Astrocyte (in vitro differentiated cells and primary cell): Measurements from ENCODE around the gene BPIFB3. TPM values are rescaled to one million over a fixed set of nuclear protein-coding genes. Genes with fewer than 3 reads are reported as not detected.

ENCODE experiments used
- DNase-seq: peaks from one replicate; pipeline ENCODE4 v3.0.0-alpha.2; 2010; ENCODE audit warnings: low read depth
- FAIRE-seq: peaks from 2 replicates; lab custom pipeline; 2011; peaks lifted over from hg19 to GRCh38; lab: Jason Lieb, UNC
- H2AFZ ChIP-seq: 2 replicates; pipeline ENCODE4 v1.6.0; 2012; ENCODE audit warnings: low read depth, low read length, inconsistent platforms
- H3K27ac ChIP-seq: 2 replicates; pipeline ENCODE4 v1.5.1; 2011; ENCODE audit warnings: low read depth, low read length, inconsistent platforms
- H3K27me3 ChIP-seq: 2 replicates; pipeline ENCODE4 v1.6.0; 2011; ENCODE audit warnings: low read length, inconsistent platforms; ENCODE audit not compliant: insufficient read depth
- H3K36me3 ChIP-seq: 2 replicates; pipeline ENCODE4 v1.5.1; 2011; ENCODE audit warnings: low read length, inconsistent platforms; ENCODE audit not compliant: insufficient read depth
- H3K4me1 ChIP-seq: 2 replicates; pipeline ENCODE4 v1.5.1; 2011; ENCODE audit warnings: low read length, inconsistent platforms; ENCODE audit not compliant: insufficient read depth
- H3K4me2 ChIP-seq: 2 replicates; pipeline ENCODE4 v1.6.0; 2012; ENCODE audit warnings: low read length, inconsistent platforms
- H3K4me3 ChIP-seq: 2 replicates; pipeline ENCODE4 v1.5.1; 2011; ENCODE audit warnings: low read depth, mild to moderate bottlenecking, low read length, inconsistent platforms; ENCODE audit not compliant: insufficient read depth
- H3K79me2 ChIP-seq: 2 replicates; pipeline ENCODE4 v1.6.0; 2012; ENCODE audit warnings: mild to moderate bottlenecking, low read length, inconsistent platforms; ENCODE audit not compliant: insufficient read depth
- H3K9ac ChIP-seq: 2 replicates; pipeline ENCODE4 v1.6.0; 2012; ENCODE audit warnings: mild to moderate bottlenecking, low read length, inconsistent platforms
- H3K9me3 ChIP-seq: 2 replicates; pipeline ENCODE4 v1.5.1; 2012; ENCODE audit warnings: low read depth, mild to moderate bottlenecking, low read length, inconsistent platforms; ENCODE audit not compliant: insufficient read depth
- H4K20me1 ChIP-seq: 2 replicates; pipeline ENCODE4 v1.6.0; 2012; ENCODE audit warnings: low read length, inconsistent platforms; ENCODE audit not compliant: insufficient read depth
- H3K27ac Mint-ChIP-seq: one replicate; pipeline ENCODE4 v1.8.0; 2021; ENCODE audit warnings: mild to moderate bottlenecking, mixed read lengths; ENCODE audit not compliant: unreplicated experiment
- H3K27me3 Mint-ChIP-seq: one replicate; pipeline ENCODE4 v1.8.0; 2021; ENCODE audit warnings: low read depth, mixed read lengths; ENCODE audit not compliant: unreplicated experiment
- H3K36me3 Mint-ChIP-seq: one replicate; pipeline ENCODE4 v1.8.0; 2021; ENCODE audit warnings: low read depth, mixed read lengths; ENCODE audit not compliant: unreplicated experiment
- H3K4me1 Mint-ChIP-seq: one replicate; pipeline ENCODE4 v1.8.0; 2021; ENCODE audit warnings: low read depth, mixed read lengths; ENCODE audit not compliant: unreplicated experiment
- H3K4me3 Mint-ChIP-seq: one replicate; pipeline ENCODE4 v1.8.0; 2021; ENCODE audit warnings: mild to moderate bottlenecking, moderate library complexity, mixed read lengths; ENCODE audit not compliant: unreplicated experiment
- H3K9me3 Mint-ChIP-seq: one replicate; pipeline ENCODE4 v1.8.0; 2021; ENCODE audit warnings: mild to moderate bottlenecking, mixed read lengths; ENCODE audit not compliant: unreplicated experiment
- EZH2 ChIP-seq: IDR thresholded peaks from 2 replicates; pipeline ENCODE4 v1.6.1; 2012; ENCODE audit warnings: mild to moderate bottlenecking, low read length, inconsistent platforms; ENCODE audit not compliant: insufficient read depth
- total RNA-seq: library from RNA; stranded (reverse); gene quantifications from 2 replicates; pipeline ENCODE4 v1.2.1, GENCODE V29; 2021
- TF ChIP-seq, protein P1 (sequence below): IDR thresholded peaks from 2 replicates; pipeline ENCODE4 v1.5.1; 2011; ENCODE audit warnings: low read depth, mild to moderate bottlenecking, inconsistent platforms, low read length, moderate library complexity; ENCODE audit not compliant: insufficient read depth

BPIFB3 gene
- total RNA-seq, 1 donor from 2014 or later: not detected

DNA sequence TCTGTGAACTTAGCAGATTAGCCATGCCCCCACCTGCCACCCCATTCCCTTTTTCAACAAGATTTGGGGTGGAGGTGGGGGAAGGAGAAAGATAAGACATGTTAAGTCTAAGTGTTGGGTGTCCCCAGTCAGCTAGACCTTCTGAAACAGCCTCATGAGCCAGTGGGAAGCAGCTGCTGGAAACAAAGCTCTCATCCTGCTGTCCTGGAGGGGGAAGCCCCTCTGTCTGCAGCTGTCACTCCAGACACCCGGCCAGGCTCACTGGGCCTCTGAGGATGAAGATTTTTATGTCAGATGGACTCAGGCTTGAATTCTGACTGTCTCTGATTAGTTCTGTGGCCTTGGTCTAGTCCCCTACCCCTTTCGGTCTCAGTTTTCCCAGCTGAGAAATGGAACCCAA, 1.1 kb downstream of the BPIFB3 start:
- H3K9me3 Mint-ChIP-seq: no peaks in the 10 kb centered on the region
- H3K4me3 Mint-ChIP-seq: no peak overlapping the region
- Histone ChIP-seq H2AFZ (no peak overlapping the region), H3K4me3 (no peak overlapping the region), H3K36me3 (no peaks in the 10 kb centered on the region), H3K9ac (no peak overlapping the region), H3K9me3 (no peaks in the 10 kb centered on the region), H3K79me2 (no peaks in the 10 kb centered on the region), H3K4me2 (no peak overlapping the region), H3K27me3 (no peaks in the 10 kb centered on the region), H3K27ac (no peak overlapping the region), H3K4me1 (no peaks in the 10 kb centered on the region), H4K20me1 (no peaks in the 10 kb centered on the region)
- peaks cover 36% of the 10 kb centered on the region for H3K27me3 Mint-ChIP-seq
- DNase-seq: no peak
- FAIRE-seq: no peak
- no peaks in the 10 kb centered on the region for H3K36me3 Mint-ChIP-seq
- no peak overlapping the region for H3K27ac Mint-ChIP-seq
- H3K4me1 Mint-ChIP-seq: no peaks in the 10 kb centered on the region
- TF ChIP-seq EZH2: no peak
- TF ChIP-seq, protein P1, sequence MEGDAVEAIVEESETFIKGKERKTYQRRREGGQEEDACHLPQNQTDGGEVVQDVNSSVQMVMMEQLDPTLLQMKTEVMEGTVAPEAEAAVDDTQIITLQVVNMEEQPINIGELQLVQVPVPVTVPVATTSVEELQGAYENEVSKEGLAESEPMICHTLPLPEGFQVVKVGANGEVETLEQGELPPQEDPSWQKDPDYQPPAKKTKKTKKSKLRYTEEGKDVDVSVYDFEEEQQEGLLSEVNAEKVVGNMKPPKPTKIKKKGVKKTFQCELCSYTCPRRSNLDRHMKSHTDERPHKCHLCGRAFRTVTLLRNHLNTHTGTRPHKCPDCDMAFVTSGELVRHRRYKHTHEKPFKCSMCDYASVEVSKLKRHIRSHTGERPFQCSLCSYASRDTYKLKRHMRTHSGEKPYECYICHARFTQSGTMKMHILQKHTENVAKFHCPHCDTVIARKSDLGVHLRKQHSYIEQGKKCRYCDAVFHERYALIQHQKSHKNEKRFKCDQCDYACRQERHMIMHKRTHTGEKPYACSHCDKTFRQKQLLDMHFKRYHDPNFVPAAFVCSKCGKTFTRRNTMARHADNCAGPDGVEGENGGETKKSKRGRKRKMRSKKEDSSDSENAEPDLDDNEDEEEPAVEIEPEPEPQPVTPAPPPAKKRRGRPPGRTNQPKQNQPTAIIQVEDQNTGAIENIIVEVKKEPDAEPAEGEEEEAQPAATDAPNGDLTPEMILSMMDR: no peak

DNA sequence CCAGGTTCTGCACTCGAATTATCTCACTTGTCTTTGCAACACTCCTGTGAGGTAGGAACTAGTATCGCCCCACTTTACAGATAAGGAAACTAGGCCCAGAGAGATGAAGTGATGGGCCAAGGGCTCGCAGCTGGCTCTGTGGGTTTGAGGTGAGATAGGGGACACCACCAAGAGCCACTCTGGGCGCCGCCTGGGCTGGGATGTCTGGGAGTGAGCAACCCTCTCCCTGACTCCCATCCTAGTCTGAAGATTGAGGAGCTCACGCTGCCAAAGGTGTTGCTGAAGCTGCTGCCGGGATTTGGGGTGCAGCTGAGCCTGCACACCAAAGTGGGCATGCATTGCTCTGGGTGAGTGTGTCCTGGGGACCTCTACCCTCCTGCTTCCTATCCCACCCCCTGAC, 5.4 kb downstream of the BPIFB3 start:
- DNase-seq: no peak
- Histone ChIP-seq H3K4me3 (no peak overlapping the region), H2AFZ (no peak overlapping the region), H3K9ac (no peak overlapping the region), H3K4me1 (no peaks in the 10 kb centered on the region), H3K4me2 (no peak overlapping the region), H3K9me3 (no peaks in the 10 kb centered on the region), H3K79me2 (no peaks in the 10 kb centered on the region), H3K27me3 (no peaks in the 10 kb centered on the region), H3K27ac (no peak overlapping the region), H4K20me1 (no peaks in the 10 kb centered on the region), H3K36me3 (no peaks in the 10 kb centered on the region)
- Mint-ChIP-seq H3K27me3 (peaks cover 41% of the 10 kb centered on the region), H3K9me3 (no peaks in the 10 kb centered on the region), H3K27ac (no peak overlapping the region), H3K4me3 (no peak overlapping the region), H3K36me3 (no peaks in the 10 kb centered on the region), H3K4me1 (no peaks in the 10 kb centered on the region)
- FAIRE-seq: no peak
- TF ChIP-seq EZH2: no peak
- TF ChIP-seq, protein P1: no peak

DNA sequence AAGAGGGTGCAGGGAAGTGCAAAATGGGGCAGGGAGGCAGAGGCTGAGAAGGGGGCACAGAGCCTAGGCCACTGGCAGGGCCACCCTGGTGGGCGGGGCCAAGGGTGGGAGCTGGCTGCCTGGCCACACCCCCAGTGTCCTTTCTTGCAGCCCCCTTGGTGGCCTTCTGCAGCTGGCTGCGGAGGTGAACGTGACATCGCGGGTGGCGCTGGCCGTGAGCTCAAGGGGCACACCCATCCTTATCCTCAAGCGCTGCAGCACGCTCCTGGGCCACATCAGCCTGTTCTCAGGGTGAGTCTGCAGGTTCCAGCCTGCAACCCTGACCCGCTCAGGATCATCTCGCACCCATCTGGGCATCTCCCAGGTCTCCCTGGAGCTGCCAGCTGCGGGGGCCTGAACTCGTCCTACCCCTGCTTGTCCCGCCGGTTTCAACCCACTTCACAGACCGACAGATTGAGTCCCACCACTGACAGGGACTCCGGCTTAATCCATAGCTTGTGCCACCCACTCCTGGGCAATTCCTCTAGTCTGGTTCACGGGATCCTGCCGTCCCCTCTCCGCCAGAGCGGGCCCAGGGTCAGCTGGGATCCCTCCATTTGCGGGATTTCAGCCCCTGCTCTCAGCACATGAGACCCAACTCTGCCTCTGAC, 6.2 kb downstream of the BPIFB3 start:
- no peak overlapping the region for H3K27ac ChIP-seq
- peaks cover 34% of the 10 kb centered on the region for H3K27me3 Mint-ChIP-seq
- H3K9me3 ChIP-seq: no peaks in the 10 kb centered on the region
- no peak overlapping the region for H3K9ac ChIP-seq
- TF ChIP-seq, protein P1: no peak
- TF ChIP-seq EZH2: no peak
- no peaks in the 10 kb centered on the region for H3K9me3 Mint-ChIP-seq
- H3K4me3 Mint-ChIP-seq: no peak overlapping the region
- no peaks in the 10 kb centered on the region for H3K36me3 Mint-ChIP-seq
- H3K27ac Mint-ChIP-seq: no peak overlapping the region
- no peaks in the 10 kb centered on the region for H4K20me1 ChIP-seq
- no peak overlapping the region for H3K4me3 ChIP-seq
- H2AFZ ChIP-seq: no peak overlapping the region
- DNase-seq (no peak), FAIRE-seq (no peak)
- H3K27me3 ChIP-seq: no peaks in the 10 kb centered on the region
- no peaks in the 10 kb centered on the region for H3K4me1 Mint-ChIP-seq
- no peaks in the 10 kb centered on the region for H3K4me1 ChIP-seq
- no peaks in the 10 kb centered on the region for H3K79me2 ChIP-seq
- H3K4me2 ChIP-seq: no peak overlapping the region
- H3K36me3 ChIP-seq: no peaks in the 10 kb centered on the region
